ENCODE measurements around the gene WDR27.
"Not testable (repeated sequence)": the region's sequence is repeated elsewhere in the genome, so short reads cannot be mapped to it uniquely, and the experiment has no call there.

- TF ChIP-seq CTCF (IDR thresholded peaks at IDR 0.05; ENCODE audit: insufficient read depth, low read length, poor library complexity, severe bottlenecking); EZH2phosphoT487 (conservative IDR thresholded peaks at IDR 0.05; ENCODE audit: low read length): not testable (repeated sequence)
Observed at GRCh38 chr6:169434554-169434953, 267.3 kb downstream of the WDR27 start.
